HCT116 (cell line): ENCODE data around the gene GRIK4. TPM values are rescaled to one million over a fixed set of nuclear protein-coding genes. Genes with fewer than 3 reads are reported as not detected.

Experiments
- ATAC-seq: fragments of 200-7000 bp; cut with Tn5 transposase; 2 replicates; pipeline ENCODE4 v1.9.1; 2020; ENCODE audit warnings: mild to moderate bottlenecking, moderate library complexity
- BruUV-seq: library from RNA; stranded (reverse); fragments of 400-500 nt; replicated peaks from 2 replicates; lab custom pipeline; 2021; lab: Mats Ljungman, UMichigan
- CTCF ChIA-PET: fragments of 300-600 bp; sonication (Branson Sonifier 250); formaldehyde crosslinking; loops from one replicate; lab custom pipeline; 2021; ENCODE audit warnings: antibody characterized with exemption; lab: Charles Lee
- POLR2A ChIA-PET: fragments of 300-600, 350-600 bp; sonication (Branson Sonifier 250); formaldehyde crosslinking; loops from one replicate; lab custom pipeline; 2021; ENCODE audit warnings: antibody characterized with exemption; lab: Charles Lee
- RAD21 ChIA-PET, 2 experiments: fragments of 300-600 bp; sonication (Branson Sonifier 250); formaldehyde crosslinking; loops; one replicate each; lab custom pipeline; 2023; ENCODE audit warnings: low total read pairs in 2 of 2; ENCODE audit not compliant: uncharacterized antibody in 2 of 2, unreplicated experiment in 2 of 2, low non-redundant PET in 1 of 2; lab: Charles Lee
- DNase-seq: peaks from one replicate; pipeline ENCODE4 v3.0.0-alpha.2; 2010; ENCODE audit warnings: low read depth, low spot score
- H2AFZ ChIP-seq: fragments of 200-600 bp; shearing (Covaris generic), sonication (generic); 2 replicates; pipeline ENCODE4 v1.6.1; 2017; ENCODE audit warnings: low read depth, mixed run types, mixed read lengths, antibody characterized with exemption, low read length; ENCODE audit not compliant: poor library complexity, severe bottlenecking
- H3K27ac ChIP-seq: 2 replicates; pipeline ENCODE4 v1.5.1; 2012; ENCODE audit warnings: low read depth, low read length
- H3K27me3 ChIP-seq: fragments of 200-600 bp; sonication (generic); 2 replicates; pipeline ENCODE4 v1.6.1; 2016; ENCODE audit warnings: mixed run types, low read length, mixed read lengths; ENCODE audit not compliant: insufficient read depth
- H3K36me3 ChIP-seq, 2 experiments: fragments of 200-500 bp in 1 of 2; fragments of 200-600 bp in 1 of 2; sonication (Bioruptor generic) in 1 of 2; sonication (generic) in 1 of 2; 2 replicates each; pipeline versions ENCODE4 v1.5.1 to v1.6.1; 2014 to 2016; ENCODE audit warnings: low read length in 2 of 2, inconsistent platforms in 1 of 2, mixed read lengths in 1 of 2, mixed run types in 1 of 2; ENCODE audit not compliant: insufficient read depth in 2 of 2, control insufficient read depth in 1 of 2
- H3K4me1 ChIP-seq, 2 experiments: fragments of 200-600 bp in 1 of 2; sonication (generic) in 1 of 2; 2 replicates each; pipeline versions ENCODE4 v1.5.1 to v1.6.1; 2012 to 2017; ENCODE audit warnings: low read length in 2 of 2, inconsistent platforms in 1 of 2, mild to moderate bottlenecking in 1 of 2, mixed read lengths in 1 of 2, mixed run types in 1 of 2, moderate library complexity in 1 of 2; ENCODE audit not compliant: insufficient read depth in 2 of 2, control insufficient read depth in 1 of 2
- H3K4me2 ChIP-seq: fragments of 200-600 bp; sonication (generic); 2 replicates; pipeline ENCODE4 v1.6.1; 2017; ENCODE audit warnings: mixed run types, low read length, mixed read lengths
- H3K4me3 ChIP-seq, 2 experiments: fragments of 200-600 bp in 1 of 2; sonication (generic) in 1 of 2; replicated peaks in 1 of 2; 2 replicates each; pipeline ENCODE4 v1.5.1; 2011 to 2016; ENCODE audit warnings: low read length in 2 of 2, control low read depth in 1 of 2, low read depth in 1 of 2, mild to moderate bottlenecking in 1 of 2, mixed read lengths in 1 of 2, mixed run types in 1 of 2
- H3K79me2 ChIP-seq: fragments of 200-600 bp; sonication (generic); 2 replicates; pipeline ENCODE4 v1.6.1; 2017; ENCODE audit warnings: mild to moderate bottlenecking, mixed run types, low read length, moderate library complexity, mixed read lengths; ENCODE audit not compliant: insufficient read depth
- H3K9ac ChIP-seq: fragments of 200-600 bp; sonication (generic); 2 replicates; pipeline ENCODE4 v1.6.1; 2016; ENCODE audit warnings: low read length, mixed read lengths
- H3K9me2 ChIP-seq: fragments of 200-600 bp; sonication (generic), shearing (Covaris generic); 2 replicates; pipeline ENCODE4 v1.6.1; 2017; ENCODE audit warnings: mixed run types, mild to moderate bottlenecking, moderate library complexity; ENCODE audit not compliant: insufficient read depth
- H3K9me3 ChIP-seq, 2 experiments: fragments of 200-500 bp in 1 of 2; fragments of 200-600 bp in 1 of 2; sonication (Bioruptor generic) in 1 of 2; sonication (generic) in 1 of 2; 2 replicates each; pipeline ENCODE4 v1.6.1; 2014 to 2017; ENCODE audit warnings: low read length in 2 of 2, mixed read lengths in 2 of 2, inconsistent platforms in 1 of 2, low read depth in 1 of 2, mild to moderate bottlenecking in 1 of 2, mixed run types in 1 of 2, moderate library complexity in 1 of 2; ENCODE audit not compliant: control insufficient read depth in 1 of 2, insufficient read depth in 1 of 2
- H4K20me1 ChIP-seq: fragments of 200-600 bp; sonication (generic), shearing (Covaris generic); 2 replicates; pipeline ENCODE4 v1.6.1; 2017; ENCODE audit warnings: mixed run types, mild to moderate bottlenecking, moderate library complexity; ENCODE audit not compliant: insufficient read depth
- ATF3 ChIP-seq: IDR thresholded peaks from 2 replicates; pipeline ENCODE4 v1.6.1; 2012
- CTCF ChIP-seq, 3 experiments: fragments of 200-600 bp in 1 of 3; sonication (generic) in 1 of 3; IDR thresholded peaks in 2 of 3; conservative IDR thresholded peaks in 1 of 3; 2 replicates each; pipeline ENCODE4 v1.5.1; 2012 to 2017; ENCODE audit warnings: low read depth in 2 of 3, low read length in 2 of 3, antibody characterized with exemption in 1 of 3, borderline replicate concordance in 1 of 3, control low read depth in 1 of 3, mild to moderate bottlenecking in 1 of 3, mixed read lengths in 1 of 3, mixed run types in 1 of 3, moderate library complexity in 1 of 3; ENCODE audit not compliant: insufficient read depth in 1 of 3
- EGR1 ChIP-seq: IDR thresholded peaks from 2 replicates; pipeline ENCODE4 v1.6.1; 2012; ENCODE audit warnings: low read depth
- ELF1 ChIP-seq: IDR thresholded peaks from 2 replicates; pipeline ENCODE4 v1.6.1; 2012; ENCODE audit warnings: low read depth, borderline replicate concordance
- EZH2 ChIP-seq: fragments of 200-600 bp; sonication (generic); IDR thresholded peaks from 2 replicates; pipeline ENCODE4 v1.6.1; 2017; ENCODE audit warnings: antibody characterized with exemption, mixed run types
- EZH2phosphoT487 ChIP-seq: fragments of 200-600 bp; IDR thresholded peaks from 2 replicates; pipeline ENCODE4 v1.6.1; 2018; ENCODE audit warnings: antibody characterized with exemption, borderline replicate concordance
- FOSL1 ChIP-seq: IDR thresholded peaks from 2 replicates; pipeline ENCODE4 v1.6.1; 2012; ENCODE audit warnings: low read depth
- JUND ChIP-seq: IDR thresholded peaks from 2 replicates; pipeline ENCODE4 v1.6.1; 2012
- MAX ChIP-seq: IDR thresholded peaks from 2 replicates; pipeline ENCODE4 v1.6.1; 2012
- POLR2A ChIP-seq: IDR thresholded peaks from 2 replicates; pipeline ENCODE4 v1.7.0; 2011; ENCODE audit warnings: borderline replicate concordance; ENCODE audit not compliant: insufficient read depth, insufficient read length; ENCODE audit errors: extremely low read depth
- SRF ChIP-seq: IDR thresholded peaks from 2 replicates; pipeline ENCODE4 v1.6.1; 2012; ENCODE audit warnings: low read depth
- TCF7L2 ChIP-seq: IDR thresholded peaks from 2 replicates; pipeline ENCODE4 v1.7.0; 2011; ENCODE audit warnings: borderline replicate concordance, inconsistent platforms; ENCODE audit not compliant: insufficient read depth, insufficient read length; ENCODE audit errors: extremely low read depth
- YY1 ChIP-seq: IDR thresholded peaks from 2 replicates; pipeline ENCODE4 v1.6.1; 2011; ENCODE audit warnings: low read length, low read depth, moderate library complexity, mild to moderate bottlenecking; ENCODE audit not compliant: insufficient replicate concordance; ENCODE audit errors: extremely low read depth
- ZBTB33 ChIP-seq: IDR thresholded peaks from 2 replicates; pipeline ENCODE4 v1.6.1; 2011; ENCODE audit warnings: mild to moderate bottlenecking, low read length, moderate library complexity; ENCODE audit not compliant: insufficient replicate concordance; ENCODE audit errors: extremely low read depth
- ZFX ChIP-seq: fragments of 450-650 bp; IDR thresholded peaks from 2 replicates; pipeline ENCODE4 v1.6.1; 2017
- ZNF274 ChIP-seq: fragments of 200-500 bp; sonication (Bioruptor generic); IDR thresholded peaks from 2 replicates; pipeline ENCODE4 v1.6.1; 2014; ENCODE audit warnings: mild to moderate bottlenecking, low read depth, low read length, inconsistent platforms
- intact Hi-C: fragments of 100-400 bp; cut with micrococcal nuclease; formaldehyde crosslinking; loops from 2 replicates; pipeline ENCODE4 v1.10.0; 2022
- total RNA-seq: library from RNA; stranded (reverse); gene quantifications from one replicate; pipeline ENCODE4 v1.2.1, GENCODE V29; 2021; ENCODE audit not compliant: unreplicated experiment

Gene GRIK4
- total RNA-seq, 1 experiment from 2014 or later, result 0.52 TPM

- no peaks in the 10 kb centered on the region for H3K36me3 ChIP-seq
- no peak overlapping the region for H3K27ac ChIP-seq
- intact Hi-C loops, result no loop called here
- H3K4me1 ChIP-seq, result peaks cover 11 to 12% of the 10 kb centered on the region in 2 experiments; a peak in 3 of 4 replicates
- ATAC-seq (no peak), DNase-seq (no peak)
- H4K20me1 ChIP-seq, result no peaks in the 10 kb centered on the region
- TF ChIP-seq FOSL1, result no peak
- TF ChIP-seq ZFX, result no peak
- no peak for TF ChIP-seq JUND
- TF ChIP-seq MAX, result no peak
- no peak for TF ChIP-seq ELF1
- no peak for TF ChIP-seq TCF7L2
- TF ChIP-seq POLR2A, result no peak
- TF ChIP-seq SRF, result no peak
- H3K4me2 ChIP-seq, result no peak overlapping the region
- no peaks in the 10 kb centered on the region for H3K9me2 ChIP-seq
- H3K27me3 ChIP-seq, result no peaks in the 10 kb centered on the region
- no peak overlapping the region for H2AFZ ChIP-seq
- BruUV-seq, result no TSS peak
- no peaks in the 10 kb centered on the region for H3K79me2 ChIP-seq
- ChIA-PET RAD21 (no interaction called here), CTCF (interaction anchor here (0.9 kb wide), 1 partner anchor 167 kb away, joined by 3 read pairs; no protein-coding TSS in a partner anchor), POLR2A (no interaction called here)
- H3K4me3 ChIP-seq, result no peak overlapping the region
- H3K9me3 ChIP-seq, result no peaks in the 10 kb centered on the region
- H3K9ac ChIP-seq, result no peak overlapping the region
Observed at GRCh38 chr11:120518356-120518755, 6.8 kb downstream of the GRIK4 start.

GRCh38 chr11:120519474-120519873, 7.9 kb downstream of the GRIK4 start:
- Histone ChIP-seq H3K9me3 (no peaks in the 10 kb centered on the region), H3K9ac (no peak overlapping the region), H2AFZ (no peak overlapping the region), H3K36me3 (no peaks in the 10 kb centered on the region), H3K27me3 (no peaks in the 10 kb centered on the region), H3K27ac (no peak overlapping the region), H3K4me3 (no peak overlapping the region), H3K79me2 (no peaks in the 10 kb centered on the region), H3K9me2 (no peaks in the 10 kb centered on the region), H3K4me1 (peaks cover 11 to 12% of the 10 kb centered on the region in 2 experiments; a peak in 3 of 4 replicates), H3K4me2 (no peak overlapping the region), H4K20me1 (no peaks in the 10 kb centered on the region)
- ChIA-PET POLR2A (no interaction called here), RAD21 (no interaction called here), CTCF (no interaction called here)
- TF ChIP-seq ZBTB33 (no peak), POLR2A (no peak), ZNF274 (no peak), ATF3 (no peak), EZH2phosphoT487 (no peak), CTCF (IDR thresholded peaks at IDR 0.05 in 2 of 3, conservative IDR thresholded peaks at IDR 0.05 in 1 of 3; ENCODE audit: borderline replicate concordance in 1 of 3, insufficient read depth in 1 of 3, low read depth in 2 of 3, low read length in 2 of 3) (no peak), EZH2 (no peak), ELF1 (no peak), YY1 (no peak), EGR1 (no peak), JUND (no peak), SRF (no peak)
- DNase-seq, result no peak
- ATAC-seq, result no peak
- no TSS peak for BruUV-seq
- intact Hi-C loops, result no loop called here
